OCI-LY7 (cell line): ENCODE measurements around the gene NRG2. TPM values are rescaled to one million over a fixed set of nuclear protein-coding genes. Genes with fewer than 3 reads are reported as not detected.

Experiments used
- BruUV-seq: library from RNA; stranded (reverse); fragments of 400-500 nt; replicated peaks from 2 replicates; lab custom pipeline; 2021; lab: Mats Ljungman, UMichigan
- CTCF ChIA-PET: fragments of 300-600 bp; sonication (Branson Sonifier 250); formaldehyde crosslinking; loops from one replicate; lab custom pipeline; 2022; ENCODE audit warnings: antibody characterized with exemption; ENCODE audit not compliant: unreplicated experiment; lab: Charles Lee
- POLR2A ChIA-PET: fragments of 300-600 bp; sonication (Branson Sonifier 250); formaldehyde crosslinking; loops from one replicate; lab custom pipeline; 2022; ENCODE audit warnings: antibody characterized with exemption; lab: Charles Lee
- DNase-seq: peaks from one replicate; pipeline ENCODE4 v3.0.0-alpha.2; 2015; ENCODE audit warnings: low spot score
- H2AFZ ChIP-seq: fragments of 200-600 bp; sonication (generic), shearing (Covaris generic); 2 replicates; pipeline ENCODE4 v1.6.1; 2014; ENCODE audit warnings: mild to moderate bottlenecking, antibody characterized with exemption, low read length, moderate library complexity
- H3K27ac ChIP-seq: fragments of 200-600 bp; sonication (generic); 2 replicates; pipeline ENCODE4 v1.5.1; 2014; ENCODE audit warnings: mixed run types, low read depth, mild to moderate bottlenecking, moderate library complexity, low read length, inconsistent platforms; ENCODE audit not compliant: poor library complexity, severe bottlenecking
- H3K36me3 ChIP-seq: fragments of 200-600 bp; sonication (generic); 2 replicates; pipeline ENCODE4 v1.6.1; 2014; ENCODE audit warnings: mild to moderate bottlenecking, antibody characterized with exemption, low read length, moderate library complexity, mixed read lengths; ENCODE audit not compliant: insufficient read depth
- H3K4me1 ChIP-seq: fragments of 200-600 bp; sonication (generic); 2 replicates; pipeline ENCODE4 v1.5.1; 2014; ENCODE audit warnings: mild to moderate bottlenecking, low read length; ENCODE audit not compliant: insufficient read depth, poor library complexity, severe bottlenecking
- H3K4me2 ChIP-seq: fragments of 200-600 bp; sonication (generic); 2 replicates; pipeline ENCODE4 v1.6.1; 2014; ENCODE audit warnings: mild to moderate bottlenecking, low read length
- H3K4me3 ChIP-seq: fragments of 200-600 bp; sonication (generic); 2 replicates; pipeline ENCODE4 v1.5.1; 2014; ENCODE audit warnings: mild to moderate bottlenecking, low read depth, low read length; ENCODE audit not compliant: poor library complexity, severe bottlenecking
- H3K79me2 ChIP-seq: fragments of 200-600 bp; sonication (generic); 2 replicates; pipeline ENCODE4 v1.6.1; 2016; ENCODE audit warnings: low read depth, mild to moderate bottlenecking, low read length, moderate library complexity, mixed read lengths; ENCODE audit not compliant: insufficient read depth
- H3K9me2 ChIP-seq: fragments of 200-600 bp; sonication (generic); 2 replicates; pipeline ENCODE4 v1.6.1; 2016; ENCODE audit warnings: mild to moderate bottlenecking, low read length, mixed read lengths; ENCODE audit not compliant: insufficient read depth
- H3K9me3 ChIP-seq: fragments of 200-600 bp; sonication (generic); 2 replicates; pipeline ENCODE4 v1.6.1; 2014; ENCODE audit warnings: mild to moderate bottlenecking, mixed run types, low read length, mixed read lengths
- H4K20me1 ChIP-seq: fragments of 200-600 bp; sonication (generic); 2 replicates; pipeline ENCODE4 v1.6.1; 2014; ENCODE audit warnings: mild to moderate bottlenecking, antibody characterized with exemption, low read length, moderate library complexity, mixed read lengths; ENCODE audit not compliant: insufficient read depth
- CTCF ChIP-seq: fragments of 200-600 bp; sonication (generic); conservative IDR thresholded peaks from 2 replicates; pipeline ENCODE4 v1.5.1; 2014; ENCODE audit warnings: mild to moderate bottlenecking, antibody characterized with exemption, low read length, moderate library complexity, mixed read lengths
- EZH2phosphoT487 ChIP-seq: fragments of 200-600 bp; sonication (generic); IDR thresholded peaks from 2 replicates; pipeline ENCODE4 v1.6.1; 2018; ENCODE audit warnings: low read depth, borderline replicate concordance, mild to moderate bottlenecking, mixed run types, antibody characterized with exemption, low read length, moderate library complexity, mixed read lengths
- intact Hi-C: fragments of 100-400 bp; cut with micrococcal nuclease; formaldehyde crosslinking; loops from one replicate; pipeline ENCODE4 v1.10.0; 2022; ENCODE audit not compliant: unreplicated experiment
- total RNA-seq, 2 experiments: library from RNA; depleted of rRNA in 1 of 2; stranded (reverse); fragments of >200 nt in 1 of 2; shearing (Covaris generic) in 1 of 2; gene quantifications; 2 replicates each; pipeline ENCODE4 v1.2.3, GENCODE V29; 2014 to 2022

Gene NRG2
- total RNA-seq, 2 experiments from 2014 or later = 1.7 TPM; not detected in 1

- ChIA-PET CTCF (no interaction called here), POLR2A (no interaction called here)
- Histone ChIP-seq H2AFZ (no peak overlapping the region), H3K4me3 (no peak overlapping the region), H3K36me3 (no peaks in the 10 kb centered on the region), H3K9me2 (no peaks in the 10 kb centered on the region), H4K20me1 (no peaks in the 10 kb centered on the region), H3K27ac (no peak overlapping the region), H3K9me3 (no peaks in the 10 kb centered on the region), H3K4me2 (no peak overlapping the region), H3K79me2 (no peaks in the 10 kb centered on the region), H3K4me1 (no peaks in the 10 kb centered on the region)
- intact Hi-C loops = no loop called here
- DNase-seq = no peak
- no peak for TF ChIP-seq CTCF
- no peak for TF ChIP-seq EZH2phosphoT487
- BruUV-seq = no TSS peak
Measured at GRCh38 chr5:139810341-139811273, 232.5 kb downstream of the NRG2 start.

- no peak overlapping the region for H3K27ac ChIP-seq
- no peaks in the 10 kb centered on the region for H4K20me1 ChIP-seq
- H3K4me3 ChIP-seq = no peak overlapping the region
- ChIA-PET POLR2A (interaction anchor here (0.7 kb wide), 1 partner anchor 902 kb away, joined by 3 read pairs; no protein-coding TSS in a partner anchor), CTCF (no interaction called here)
- H3K4me1 ChIP-seq = no peaks in the 10 kb centered on the region
- H3K9me3 ChIP-seq = no peaks in the 10 kb centered on the region
- no peaks in the 10 kb centered on the region for H3K36me3 ChIP-seq
- BruUV-seq = no TSS peak
- H3K79me2 ChIP-seq = no peaks in the 10 kb centered on the region
- intact Hi-C loops = no loop called here
- H3K4me2 ChIP-seq = no peak overlapping the region
- H2AFZ ChIP-seq = no peak overlapping the region
- DNase-seq = no peak
- no peak for TF ChIP-seq EZH2phosphoT487
- H3K9me2 ChIP-seq = no peaks in the 10 kb centered on the region
Measured at GRCh38 chr5:139809331-139809810, 233.7 kb downstream of the NRG2 start.

GRCh38 chr5:139808481-139809330, 234.4 kb downstream of the NRG2 start:
- peak; percentile 21 for DNase-seq
- no peak overlapping the region for H3K27ac ChIP-seq
- no peak overlapping the region for H3K4me2 ChIP-seq
- no peak for TF ChIP-seq EZH2phosphoT487
- TF ChIP-seq CTCF = no peak
- BruUV-seq = no TSS peak
- ChIA-PET CTCF (no interaction called here), POLR2A (no interaction called here)
- H2AFZ ChIP-seq = no peak overlapping the region
- H3K9me3 ChIP-seq = no peaks in the 10 kb centered on the region
- no peaks in the 10 kb centered on the region for H3K36me3 ChIP-seq
- H4K20me1 ChIP-seq = no peaks in the 10 kb centered on the region
- H3K4me1 ChIP-seq = no peaks in the 10 kb centered on the region
- H3K9me2 ChIP-seq = no peaks in the 10 kb centered on the region
- no peaks in the 10 kb centered on the region for H3K79me2 ChIP-seq
- intact Hi-C loops = no loop called here
- H3K4me3 ChIP-seq = no peak overlapping the region
